SIG-M5 (cell line): ENCODE data around the gene GTPBP2.
A peak's percentile ranks its signal among the peaks of the same experiment; 100 is the strongest.

Experiments used
- DNase-seq: peaks from one replicate; lab custom pipeline; 2025; lab: John Stamatoyannopoulos, UW

The GTPBP2 gene

DNA sequence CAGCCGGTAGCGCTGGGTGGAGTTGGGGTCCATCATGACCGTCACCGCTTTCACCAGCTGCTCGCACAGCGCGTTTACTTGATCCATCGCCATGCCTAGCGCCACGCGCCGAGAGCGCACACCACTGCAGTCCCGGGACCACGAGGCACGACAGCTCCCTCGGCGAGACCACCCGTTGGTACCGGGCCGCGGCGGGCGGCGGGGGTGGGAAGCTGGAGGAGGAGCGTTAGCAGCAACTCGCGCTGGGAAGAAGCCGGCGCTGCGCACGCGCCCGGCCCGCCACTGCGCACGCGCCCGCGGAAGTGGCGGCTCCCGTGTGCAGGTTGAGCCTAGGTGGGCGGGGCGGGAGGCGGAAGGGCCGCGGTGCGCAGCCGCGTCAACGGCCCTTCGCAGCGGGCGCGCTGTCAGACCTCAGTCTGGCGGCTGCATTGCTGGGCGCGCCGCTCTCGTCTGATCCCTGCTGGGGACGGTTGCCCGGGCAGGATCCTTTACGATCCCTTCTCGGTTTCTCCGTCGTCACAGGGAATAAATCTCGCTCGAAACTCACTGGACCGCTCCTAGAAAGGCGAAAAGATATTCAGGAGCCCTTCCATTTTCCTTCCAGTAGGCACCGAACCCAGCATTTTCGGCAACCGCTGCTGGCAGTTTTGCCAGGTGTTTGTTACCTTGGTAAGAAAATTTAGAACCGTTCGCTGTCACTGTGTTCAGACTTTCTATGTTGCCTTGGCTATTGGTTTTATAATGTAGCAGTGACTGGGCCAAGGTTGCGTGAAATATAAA is 53.1 kb downstream of the GTPBP2 start, which contains the start of the genes POLH and XPO5:
POLH (plus strand) TSS at position 414 of the 780 bp plus-strand sequence. CDS start 6,135 bp downstream, outside the sequence.
XPO5 (minus strand) TSS at position 267 of the 780 bp plus-strand sequence; CDS start at position 93, 174 bp downstream.
- peak; percentile 41 for DNase-seq

DNA sequence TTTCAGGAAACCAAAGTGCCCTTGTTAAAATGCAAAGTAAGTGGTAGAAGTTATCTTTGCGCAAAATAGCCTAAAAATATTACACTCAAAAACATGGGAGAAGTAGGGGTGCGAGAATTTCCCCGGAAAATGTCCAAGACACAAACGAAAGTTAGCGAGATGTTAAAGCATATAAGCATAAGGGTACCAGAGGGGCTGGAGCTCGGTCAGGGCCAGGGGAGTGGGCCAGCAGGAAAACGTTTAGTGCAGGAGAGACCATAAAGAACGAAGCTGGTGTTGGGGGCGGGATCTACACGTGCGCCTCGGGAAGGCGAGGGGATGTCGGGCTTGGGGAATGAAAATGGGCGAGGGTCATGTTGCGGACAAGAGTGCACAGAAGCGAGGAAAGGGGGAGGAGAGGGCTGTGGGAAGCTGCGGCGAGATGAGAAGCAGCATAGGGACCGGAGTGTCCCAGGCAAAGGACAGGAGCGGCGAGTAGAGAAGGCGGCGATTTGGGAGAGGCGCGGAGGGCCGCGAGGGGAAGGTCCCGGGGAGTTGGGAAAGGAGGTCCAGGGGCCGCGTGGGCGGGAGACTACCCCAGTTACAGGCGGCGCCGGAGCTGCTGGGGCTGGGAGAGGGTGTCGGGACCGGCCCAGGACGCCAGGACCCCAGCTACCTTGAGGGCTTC is 53.8 kb downstream of the GTPBP2 start:
- no peak for DNase-seq

DNA sequence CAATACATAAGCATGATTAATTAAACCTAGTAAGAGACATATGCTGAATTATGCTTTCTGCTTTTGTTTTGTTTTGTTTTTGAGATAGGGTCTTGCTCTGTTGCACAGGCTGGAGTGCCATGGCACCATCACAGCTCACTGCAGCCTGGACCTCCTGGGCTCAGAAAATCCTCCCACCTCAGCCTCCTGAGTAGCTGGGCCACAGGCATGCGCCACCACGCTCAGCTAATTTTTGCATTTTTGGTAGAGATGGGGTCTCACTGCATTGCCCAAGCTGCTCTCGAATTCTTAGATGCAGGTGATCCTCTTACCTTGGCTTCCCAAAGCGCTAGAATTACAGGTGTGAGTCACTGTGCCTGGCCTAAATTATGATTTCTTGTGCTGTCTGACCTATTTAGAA is 57.0 kb downstream of the GTPBP2 start:
- DNase-seq, result no peak

DNA sequence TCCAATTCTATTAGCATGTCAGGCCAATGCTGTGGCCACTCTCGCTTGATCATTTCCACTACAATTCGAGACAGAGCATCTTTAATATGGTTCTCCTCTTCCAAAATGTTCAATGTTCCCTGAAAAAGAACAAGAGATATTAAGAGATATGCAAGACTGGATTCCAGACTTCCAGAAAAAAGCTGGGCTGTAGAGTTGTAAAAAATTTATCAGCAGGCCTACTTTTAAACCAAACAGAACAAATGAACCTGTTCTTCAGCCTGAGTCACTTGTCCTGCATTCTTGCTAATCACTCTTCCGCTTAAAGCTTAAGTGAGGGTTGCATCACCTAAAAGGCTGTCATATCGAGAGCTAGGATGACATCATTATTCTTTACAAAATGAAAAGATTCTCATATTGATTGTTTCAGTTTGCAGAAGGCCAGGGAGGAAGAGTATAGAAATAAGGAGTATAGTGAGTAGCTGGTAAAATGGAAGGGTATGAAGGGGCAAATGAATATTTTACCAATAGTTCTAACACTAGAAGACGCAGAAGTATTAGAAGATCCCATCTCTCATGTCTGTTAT is 58.1 kb downstream of the GTPBP2 start:
- DNase-seq, result peak; percentile 31
